HepG2 (cell line): ENCODE data around the gene CALY. TPM values are rescaled to one million over a fixed set of nuclear protein-coding genes. Genes with fewer than 3 reads are reported as not detected.
A peak's percentile ranks its signal among the peaks of the same experiment; 100 is the strongest.

Experiments
- AHR ChIP-seq: IDR thresholded peaks from 2 replicates; pipeline ENCODE4 v1.6.1; 2018; ENCODE audit warnings: missing genetic modification reagents, missing compliant biosample characterization
- HNRNPK ChIP-seq: fragments of 200-400 bp; formaldehyde crosslinking; IDR thresholded peaks from 2 replicates; pipeline ENCODE4 v1.6.1; 2018; ENCODE audit warnings: low read length, low read depth, moderate library complexity, mild to moderate bottlenecking; ENCODE audit not compliant: poor library complexity, severe bottlenecking
- NFE2L1 ChIP-seq: sonication (generic); formaldehyde crosslinking; IDR thresholded peaks from 2 replicates; pipeline ENCODE4 v1.4.0; 2020; ENCODE audit warnings: missing genetic modification reagents, mild to moderate bottlenecking, borderline replicate concordance
- NFKBIZ ChIP-seq: IDR thresholded peaks from 2 replicates; pipeline ENCODE4 v1.6.1; 2018; ENCODE audit warnings: missing genetic modification reagents, missing compliant biosample characterization
- NR1H2 ChIP-seq: sonication (generic); formaldehyde crosslinking; IDR thresholded peaks from 2 replicates; pipeline ENCODE4 v1.8.1; 2022; ENCODE audit warnings: low read depth, missing genetic modification reagents, borderline replicate concordance
- ZC3H4 ChIP-seq: sonication (generic); formaldehyde crosslinking; IDR thresholded peaks from 2 replicates; pipeline ENCODE4 v1.4.0; 2020; ENCODE audit warnings: missing genetic modification reagents, borderline replicate concordance
- ZNF34 ChIP-seq: sonication (generic); formaldehyde crosslinking; IDR thresholded peaks from 2 replicates; pipeline ENCODE4 v1.4.0; 2020; ENCODE audit warnings: mild to moderate bottlenecking, missing genetic modification reagents, borderline replicate concordance
- ZNF430 ChIP-seq: sonication (generic); formaldehyde crosslinking; IDR thresholded peaks from 2 replicates; pipeline ENCODE4 v1.9.0; 2021; ENCODE audit warnings: mild to moderate bottlenecking, missing genetic modification reagents
- ZNF543 ChIP-seq: sonication (generic); formaldehyde crosslinking; IDR thresholded peaks from 2 replicates; pipeline ENCODE4 v1.4.0; 2020; ENCODE audit warnings: mild to moderate bottlenecking, missing genetic modification reagents
- polyA plus RNA-seq, 8 experiments: library from polyadenylated mRNA; depleted of rRNA in 3 of 8; stranded (reverse) in 7 of 8; unstranded in 1 of 8; fragments of >200 nt; fragmentation: Illumina TruSeq in 4 of 8; extraction: Trizol in 4 of 8; gene quantifications; 2 replicates each; pipeline versions ENCODE4 v1.2.1 to v1.2.3, GENCODE V29; 2011 to 2016; ENCODE audit warnings: low read depth in 4 of 8, missing spikeins in 1 of 8, mixed read lengths in 1 of 8; ENCODE audit not compliant: insufficient read depth in 1 of 8
- total RNA-seq, 5 experiments: library from RNA; depleted of rRNA; stranded (reverse); fragments of >200 nt; fragmentation: Illumina TruSeq; extraction: Trizol; gene quantifications; 2 replicates each; pipeline ENCODE4 v1.2.3, GENCODE V29; 2016; ENCODE audit warnings: low read depth in 1 of 5
- TF ChIP-seq, protein P1 (sequence below): IDR thresholded peaks from 2 replicates; pipeline ENCODE4 v1.4.0; 2020; ENCODE audit warnings: mild to moderate bottlenecking, missing genetic modification reagents
- TF ChIP-seq, protein P2 (sequence below): IDR thresholded peaks from 2 replicates; pipeline ENCODE4 v1.6.1; 2016; ENCODE audit warnings: missing biosample characterization, missing genetic modification reagents, low read depth
- TF ChIP-seq, protein P3 (sequence below): sonication (generic); formaldehyde crosslinking; IDR thresholded peaks from 2 replicates; pipeline ENCODE4 v1.4.0; 2020; ENCODE audit warnings: mild to moderate bottlenecking, missing genetic modification reagents
- TF ChIP-seq, protein P4 (sequence below): sonication (generic); formaldehyde crosslinking; conservative IDR thresholded peaks from 2 replicates; pipeline ENCODE4 v1.4.0; 2020; ENCODE audit warnings: missing genetic modification reagents
- TF ChIP-seq, protein P5 (sequence below): sonication (generic); formaldehyde crosslinking; conservative IDR thresholded peaks from 2 replicates; pipeline ENCODE4 v1.5.0; 2020; ENCODE audit warnings: missing genetic modification reagents
- TF ChIP-seq, protein P6 (sequence below): conservative IDR thresholded peaks from 2 replicates; pipeline ENCODE4 v1.6.1; 2018; ENCODE audit warnings: missing genetic modification reagents

Gene CALY
- total and polyA plus RNA-seq, 2 of the 13 experiments (the other 11 are each of a cell fraction or from before 2014, with no cell fraction given): 0.08 TPM; not detected in 1

DNA sequence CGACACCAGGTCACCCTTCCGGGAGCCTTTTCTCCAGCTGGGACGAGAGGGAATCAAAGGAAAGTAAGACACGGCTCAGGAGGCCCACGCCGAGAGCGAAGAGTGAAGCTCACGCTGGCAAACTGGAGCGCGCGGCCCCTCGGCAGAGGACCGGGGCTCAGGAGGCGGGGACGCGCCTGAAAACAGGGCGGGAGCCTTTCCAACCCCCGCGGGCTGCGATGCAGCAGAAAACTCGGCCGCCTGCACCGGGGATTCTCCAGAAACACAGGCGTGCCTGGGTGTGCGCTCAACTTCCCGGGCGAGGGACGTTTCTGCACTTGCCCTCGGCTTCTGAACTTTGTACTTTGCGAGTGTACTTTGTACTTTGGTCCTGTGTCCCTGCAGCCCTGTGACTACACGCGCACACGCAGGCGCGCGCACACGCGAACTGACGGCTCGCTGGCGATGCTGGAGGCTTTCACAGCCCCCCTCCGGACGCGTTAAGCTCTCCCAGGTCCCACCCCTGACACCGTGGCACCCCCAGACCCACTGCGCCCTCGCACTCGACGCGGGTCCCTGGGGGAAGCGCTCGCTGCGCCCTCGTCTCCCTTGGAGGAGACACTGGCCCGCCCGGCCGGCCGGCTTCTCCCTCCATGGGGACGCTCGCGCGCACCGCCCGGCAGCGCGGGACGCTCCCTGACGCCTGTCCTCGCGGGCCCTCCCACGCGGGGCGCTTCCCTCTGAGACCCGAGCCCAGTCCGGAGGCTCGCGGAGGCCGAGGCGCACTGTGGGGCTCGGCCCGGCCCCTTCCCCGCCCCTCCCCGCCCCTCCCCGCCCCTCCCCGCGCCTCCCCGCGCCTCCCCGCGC lies 41.8 kb upstream of the CALY start (continued):
- TF ChIP-seq, protein P1, sequence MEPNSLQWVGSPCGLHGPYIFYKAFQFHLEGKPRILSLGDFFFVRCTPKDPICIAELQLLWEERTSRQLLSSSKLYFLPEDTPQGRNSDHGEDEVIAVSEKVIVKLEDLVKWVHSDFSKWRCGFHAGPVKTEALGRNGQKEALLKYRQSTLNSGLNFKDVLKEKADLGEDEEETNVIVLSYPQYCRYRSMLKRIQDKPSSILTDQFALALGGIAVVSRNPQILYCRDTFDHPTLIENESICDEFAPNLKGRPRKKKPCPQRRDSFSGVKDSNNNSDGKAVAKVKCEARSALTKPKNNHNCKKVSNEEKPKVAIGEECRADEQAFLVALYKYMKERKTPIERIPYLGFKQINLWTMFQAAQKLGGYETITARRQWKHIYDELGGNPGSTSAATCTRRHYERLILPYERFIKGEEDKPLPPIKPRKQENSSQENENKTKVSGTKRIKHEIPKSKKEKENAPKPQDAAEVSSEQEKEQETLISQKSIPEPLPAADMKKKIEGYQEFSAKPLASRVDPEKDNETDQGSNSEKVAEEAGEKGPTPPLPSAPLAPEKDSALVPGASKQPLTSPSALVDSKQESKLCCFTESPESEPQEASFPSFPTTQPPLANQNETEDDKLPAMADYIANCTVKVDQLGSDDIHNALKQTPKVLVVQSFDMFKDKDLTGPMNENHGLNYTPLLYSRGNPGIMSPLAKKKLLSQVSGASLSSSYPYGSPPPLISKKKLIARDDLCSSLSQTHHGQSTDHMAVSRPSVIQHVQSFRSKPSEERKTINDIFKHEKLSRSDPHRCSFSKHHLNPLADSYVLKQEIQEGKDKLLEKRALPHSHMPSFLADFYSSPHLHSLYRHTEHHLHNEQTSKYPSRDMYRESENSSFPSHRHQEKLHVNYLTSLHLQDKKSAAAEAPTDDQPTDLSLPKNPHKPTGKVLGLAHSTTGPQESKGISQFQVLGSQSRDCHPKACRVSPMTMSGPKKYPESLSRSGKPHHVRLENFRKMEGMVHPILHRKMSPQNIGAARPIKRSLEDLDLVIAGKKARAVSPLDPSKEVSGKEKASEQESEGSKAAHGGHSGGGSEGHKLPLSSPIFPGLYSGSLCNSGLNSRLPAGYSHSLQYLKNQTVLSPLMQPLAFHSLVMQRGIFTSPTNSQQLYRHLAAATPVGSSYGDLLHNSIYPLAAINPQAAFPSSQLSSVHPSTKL (CRISPR knock-in tag): peak; percentile 55; the same call in 1 of the 2 replicates
- TF ChIP-seq NR1H2 (CRISPR knock-in tag) (peak; percentile 82; the same call in 1 of the 2 replicates), ZC3H4 (CRISPR knock-in tag) (no peak), ZNF34 (no peak), NFE2L1 (CRISPR knock-in tag) (no peak), NFKBIZ (CRISPR knock-in tag) (no peak), ZNF430 (CRISPR knock-in tag) (no peak), HNRNPK (peak; percentile 99), ZNF543 (CRISPR knock-in tag) (no peak), AHR (CRISPR knock-in tag) (no peak)
- TF ChIP-seq, protein P2, sequence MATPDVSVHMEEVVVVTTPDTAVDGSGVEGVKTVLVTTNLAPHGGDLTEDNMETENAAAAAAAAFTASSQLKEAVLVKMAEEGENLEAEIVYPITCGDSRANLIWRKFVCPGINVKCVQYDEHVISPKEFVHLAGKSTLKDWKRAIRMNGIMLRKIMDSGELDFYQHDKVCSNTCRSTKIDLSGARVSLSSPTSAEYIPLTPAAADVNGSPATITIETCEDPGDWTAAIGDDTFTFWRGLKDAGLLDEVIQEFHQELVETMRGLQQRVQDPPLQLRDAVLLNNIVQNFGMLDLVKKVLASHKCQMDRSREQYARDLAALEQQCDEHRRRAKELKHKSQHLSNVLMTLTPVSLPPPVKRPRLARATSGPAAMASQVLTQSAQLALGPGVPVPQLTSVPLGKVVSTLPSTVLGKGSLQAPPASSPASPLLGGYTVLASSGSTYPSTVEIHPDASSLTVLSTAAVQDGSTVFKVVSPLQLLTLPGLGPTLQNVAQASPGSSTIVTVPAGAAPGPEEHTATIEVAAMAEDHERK: no peak
- TF ChIP-seq, protein P3, sequence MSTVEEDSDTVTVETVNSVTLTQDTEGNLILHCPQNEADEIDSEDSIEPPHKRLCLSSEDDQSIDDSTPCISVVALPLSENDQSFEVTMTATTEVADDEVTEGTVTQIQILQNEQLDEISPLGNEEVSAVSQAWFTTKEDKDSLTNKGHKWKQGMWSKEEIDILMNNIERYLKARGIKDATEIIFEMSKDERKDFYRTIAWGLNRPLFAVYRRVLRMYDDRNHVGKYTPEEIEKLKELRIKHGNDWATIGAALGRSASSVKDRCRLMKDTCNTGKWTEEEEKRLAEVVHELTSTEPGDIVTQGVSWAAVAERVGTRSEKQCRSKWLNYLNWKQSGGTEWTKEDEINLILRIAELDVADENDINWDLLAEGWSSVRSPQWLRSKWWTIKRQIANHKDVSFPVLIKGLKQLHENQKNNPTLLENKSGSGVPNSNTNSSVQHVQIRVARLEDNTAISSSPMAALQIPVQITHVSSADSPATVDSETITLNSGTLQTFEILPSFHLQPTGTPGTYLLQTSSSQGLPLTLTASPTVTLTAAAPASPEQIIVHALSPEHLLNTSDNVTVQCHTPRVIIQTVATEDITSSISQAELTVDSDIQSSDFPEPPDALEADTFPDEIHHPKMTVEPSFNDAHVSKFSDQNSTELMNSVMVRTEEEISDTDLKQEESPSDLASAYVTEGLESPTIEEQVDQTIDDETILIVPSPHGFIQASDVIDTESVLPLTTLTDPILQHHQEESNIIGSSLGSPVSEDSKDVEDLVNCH (CRISPR knock-in tag): no peak
- TF ChIP-seq, protein P4, sequence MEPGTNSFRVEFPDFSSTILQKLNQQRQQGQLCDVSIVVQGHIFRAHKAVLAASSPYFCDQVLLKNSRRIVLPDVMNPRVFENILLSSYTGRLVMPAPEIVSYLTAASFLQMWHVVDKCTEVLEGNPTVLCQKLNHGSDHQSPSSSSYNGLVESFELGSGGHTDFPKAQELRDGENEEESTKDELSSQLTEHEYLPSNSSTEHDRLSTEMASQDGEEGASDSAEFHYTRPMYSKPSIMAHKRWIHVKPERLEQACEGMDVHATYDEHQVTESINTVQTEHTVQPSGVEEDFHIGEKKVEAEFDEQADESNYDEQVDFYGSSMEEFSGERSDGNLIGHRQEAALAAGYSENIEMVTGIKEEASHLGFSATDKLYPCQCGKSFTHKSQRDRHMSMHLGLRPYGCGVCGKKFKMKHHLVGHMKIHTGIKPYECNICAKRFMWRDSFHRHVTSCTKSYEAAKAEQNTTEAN (CRISPR knock-in tag): 0 out of 2 replicates have a peak, but pooled peaks have one; percentile 74
- TF ChIP-seq, protein P5, sequence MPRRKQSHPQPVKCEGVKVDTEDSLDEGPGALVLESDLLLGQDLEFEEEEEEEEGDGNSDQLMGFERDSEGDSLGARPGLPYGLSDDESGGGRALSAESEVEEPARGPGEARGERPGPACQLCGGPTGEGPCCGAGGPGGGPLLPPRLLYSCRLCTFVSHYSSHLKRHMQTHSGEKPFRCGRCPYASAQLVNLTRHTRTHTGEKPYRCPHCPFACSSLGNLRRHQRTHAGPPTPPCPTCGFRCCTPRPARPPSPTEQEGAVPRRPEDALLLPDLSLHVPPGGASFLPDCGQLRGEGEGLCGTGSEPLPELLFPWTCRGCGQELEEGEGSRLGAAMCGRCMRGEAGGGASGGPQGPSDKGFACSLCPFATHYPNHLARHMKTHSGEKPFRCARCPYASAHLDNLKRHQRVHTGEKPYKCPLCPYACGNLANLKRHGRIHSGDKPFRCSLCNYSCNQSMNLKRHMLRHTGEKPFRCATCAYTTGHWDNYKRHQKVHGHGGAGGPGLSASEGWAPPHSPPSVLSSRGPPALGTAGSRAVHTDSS: no peak
- TF ChIP-seq, protein P6, sequence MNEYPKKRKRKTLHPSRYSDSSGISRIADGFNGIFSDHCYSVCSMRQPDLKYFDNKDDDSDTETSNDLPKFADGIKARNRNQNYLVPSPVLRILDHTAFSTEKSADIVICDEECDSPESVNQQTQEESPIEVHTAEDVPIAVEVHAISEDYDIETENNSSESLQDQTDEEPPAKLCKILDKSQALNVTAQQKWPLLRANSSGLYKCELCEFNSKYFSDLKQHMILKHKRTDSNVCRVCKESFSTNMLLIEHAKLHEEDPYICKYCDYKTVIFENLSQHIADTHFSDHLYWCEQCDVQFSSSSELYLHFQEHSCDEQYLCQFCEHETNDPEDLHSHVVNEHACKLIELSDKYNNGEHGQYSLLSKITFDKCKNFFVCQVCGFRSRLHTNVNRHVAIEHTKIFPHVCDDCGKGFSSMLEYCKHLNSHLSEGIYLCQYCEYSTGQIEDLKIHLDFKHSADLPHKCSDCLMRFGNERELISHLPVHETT (CRISPR knock-in tag): no peak
